Neuronal stem cell (in vitro differentiated cells): Measurements from ENCODE around the gene ARHGEF28.

Experiments
- DNase-seq: peaks from one replicate; pipeline ENCODE4 v3.0.0-alpha.2; 2013; ENCODE audit warnings: low spot score
- H2AFZ ChIP-seq: one replicate; pipeline ENCODE4 v1.6.1; 2013; ENCODE audit warnings: mild to moderate bottlenecking, low read length, inconsistent platforms
- H2AK5ac ChIP-seq: 2 replicates; pipeline ENCODE4 v1.6.1; 2013; ENCODE audit warnings: low read depth, mild to moderate bottlenecking, inconsistent platforms, low read length, moderate library complexity, mixed read lengths
- H2BK120ac ChIP-seq: 2 replicates; pipeline ENCODE4 v1.6.1; 2013; ENCODE audit warnings: low read depth, mild to moderate bottlenecking, inconsistent platforms, low read length, moderate library complexity, mixed read lengths
- H2BK12ac ChIP-seq: one replicate; pipeline ENCODE4 v1.6.1; 2013; ENCODE audit warnings: low read length, inconsistent platforms
- H2BK15ac ChIP-seq: 2 replicates; pipeline ENCODE4 v1.6.1; 2013; ENCODE audit warnings: mild to moderate bottlenecking, low read length, inconsistent platforms, mixed read lengths
- H2BK5ac ChIP-seq: one replicate; pipeline ENCODE4 v1.6.1; 2013; ENCODE audit warnings: inconsistent platforms, mild to moderate bottlenecking, low read length, moderate library complexity
- H3K14ac ChIP-seq: one replicate; pipeline ENCODE4 v1.6.1; 2013; ENCODE audit warnings: low read length, inconsistent platforms
- H3K18ac ChIP-seq: 2 replicates; pipeline ENCODE4 v1.6.1; 2013; ENCODE audit warnings: low read length, inconsistent platforms
- H3K23ac ChIP-seq: 2 replicates; pipeline ENCODE4 v1.6.1; 2013; ENCODE audit warnings: low read depth, mild to moderate bottlenecking, mixed read lengths, low read length, inconsistent platforms; ENCODE audit not compliant: poor library complexity
- H3K27ac ChIP-seq: replicated peaks from 3 replicates; pipeline ENCODE4 v1.5.1; 2013; ENCODE audit warnings: low read length, inconsistent platforms
- H3K27me3 ChIP-seq, 3 experiments: 2 replicates each; pipeline ENCODE4 v1.6.1; 2013; ENCODE audit warnings: low read length in 3 of 3, mild to moderate bottlenecking in 2 of 3, inconsistent platforms in 1 of 3, low read depth in 1 of 3, mixed read lengths in 1 of 3, moderate library complexity in 1 of 3; ENCODE audit not compliant: control insufficient read depth in 3 of 3, insufficient read depth in 3 of 3
- H3K36me3 ChIP-seq, 2 donors: replicated peaks in 1 of 2; 2 replicates each; pipeline ENCODE4 v1.6.1; 2013; ENCODE audit warnings: low read length in 2 of 2; ENCODE audit not compliant: control insufficient read depth in 2 of 2, insufficient read depth in 2 of 2
- H3K4ac ChIP-seq: 2 replicates; pipeline ENCODE4 v1.6.1; 2013; ENCODE audit warnings: inconsistent platforms, mild to moderate bottlenecking, low read length, moderate library complexity
- H3K4me1 ChIP-seq, 2 donors: 1 replicate in 1 of 2; 2 replicates in 1 of 2; pipeline ENCODE4 v1.6.1; 2013; ENCODE audit warnings: low read length in 2 of 2, low read depth in 1 of 2; ENCODE audit not compliant: control insufficient read depth in 2 of 2, insufficient read depth in 1 of 2
- H3K4me2 ChIP-seq: one replicate; pipeline ENCODE4 v1.6.1; 2013; ENCODE audit warnings: mild to moderate bottlenecking, low read length, inconsistent platforms; ENCODE audit not compliant: insufficient read depth, poor library complexity, severe bottlenecking
- H3K4me3 ChIP-seq, 2 donors: 2 replicates each; pipeline ENCODE4 v1.5.1; 2013; ENCODE audit warnings: low read length in 2 of 2, mild to moderate bottlenecking in 2 of 2, inconsistent platforms in 1 of 2, moderate library complexity in 1 of 2
- H3K79me1 ChIP-seq: one replicate; pipeline ENCODE4 v1.6.1; 2013; ENCODE audit warnings: low read depth, mild to moderate bottlenecking, inconsistent platforms, low read length, moderate library complexity
- H3K9ac ChIP-seq: one replicate; pipeline ENCODE4 v1.6.1; 2013; ENCODE audit warnings: mild to moderate bottlenecking, low read depth, low read length, inconsistent platforms; ENCODE audit not compliant: poor library complexity
- H3K9me3 ChIP-seq, 2 donors: replicated peaks in 1 of 2; 2 replicates each; pipeline versions ENCODE3 to v1.6.1; 2013; ENCODE audit warnings: low read length in 2 of 2, mild to moderate bottlenecking in 2 of 2, inconsistent platforms in 1 of 2, low read depth in 1 of 2, mixed read lengths in 1 of 2, moderate library complexity in 1 of 2; ENCODE audit not compliant: control insufficient read depth in 2 of 2, insufficient read depth in 1 of 2
- H4K8ac ChIP-seq: one replicate; pipeline ENCODE4 v1.6.1; 2013; ENCODE audit warnings: low read depth, mild to moderate bottlenecking, inconsistent platforms, low read length, moderate library complexity
- H4K91ac ChIP-seq: one replicate; pipeline ENCODE4 v1.6.1; 2013; ENCODE audit warnings: low read length, low read depth, mild to moderate bottlenecking, inconsistent platforms; ENCODE audit not compliant: poor library complexity
- WGBS, 2 donors: extraction: QIAGEN DNeasy Blood & Tissue Kit; methylation state at CpG; one replicate each; pipeline ENCODE4 v1.1.7; 2013; ENCODE audit warnings: missing lambda C conversion rate in 2 of 2, mixed read lengths in 1 of 2; ENCODE audit not compliant: insufficient read length in 2 of 2, insufficient replicate concordance in 1 of 2; ENCODE audit errors: extremely low coverage in 2 of 2; 5-methylcytosine and 5-hydroxymethylcytosine counted together

ARHGEF28 gene

GRCh38 chr5:73883646-73884045 is 257.6 kb downstream of the ARHGEF28 start:
- H3K14ac ChIP-seq, result no peak overlapping the region
- DNase-seq, result no peak
- H3K18ac ChIP-seq, result no peak overlapping the region
- no peak overlapping the region for H2BK5ac ChIP-seq
- H3K4me3 ChIP-seq, result no peak overlapping the region
- no peak overlapping the region for H3K23ac ChIP-seq
- no peak overlapping the region for H3K27ac ChIP-seq
- no peak overlapping the region for H3K4ac ChIP-seq
- H3K4me2 ChIP-seq, result no peak overlapping the region
- H2AK5ac ChIP-seq, result no peak overlapping the region
- no peaks in the 10 kb centered on the region for H3K79me1 ChIP-seq
- H2BK120ac ChIP-seq, result no peak overlapping the region
- H4K91ac ChIP-seq, result no peak overlapping the region
- no CpG with 5 or more reads among the region's 7 CpGs for WGBS, 2 donors
- no peaks in the 10 kb centered on the region for H3K4me1 ChIP-seq
- no peak overlapping the region for H2AFZ ChIP-seq
- no peak overlapping the region for H2BK12ac ChIP-seq
- H3K36me3 ChIP-seq, result no peaks in the 10 kb centered on the region
- peaks cover 0 to 4% (median 0%) of the 10 kb centered on the region in 3 experiments for H3K27me3 ChIP-seq
- H2BK15ac ChIP-seq, result no peak overlapping the region
- no peak overlapping the region for H4K8ac ChIP-seq
- H3K9ac ChIP-seq, result no peak overlapping the region
- no peaks in the 10 kb centered on the region for H3K9me3 ChIP-seq

GRCh38 chr5:73887688-73888087 is 261.7 kb downstream of the ARHGEF28 start:
- Histone ChIP-seq H3K23ac (no peak overlapping the region), H4K91ac (no peak overlapping the region), H3K14ac (no peak overlapping the region), H3K4me1 (no peaks in the 10 kb centered on the region), H2AK5ac (no peak overlapping the region), H3K9me3 (no peaks in the 10 kb centered on the region), H3K27me3 (peaks cover 0 to 13% (median 0%) of the 10 kb centered on the region in 3 experiments), H3K4ac (no peak overlapping the region), H3K27ac (no peak overlapping the region), H3K36me3 (no peaks in the 10 kb centered on the region), H3K79me1 (no peaks in the 10 kb centered on the region), H2AFZ (no peak overlapping the region), H2BK15ac (no peak overlapping the region), H3K9ac (no peak overlapping the region), H3K18ac (no peak overlapping the region), H2BK5ac (no peak overlapping the region), H3K4me3 (no peak overlapping the region), H2BK12ac (no peak overlapping the region), H3K4me2 (no peak overlapping the region), H4K8ac (no peak overlapping the region), H2BK120ac (no peak overlapping the region)
- WGBS, 2 donors, result no CpG with 5 or more reads among the region's 4 CpGs
- DNase-seq, result no peak

GRCh38 chr5:73890569-73890968 is 264.6 kb downstream of the ARHGEF28 start:
- no CpG with 5 or more reads among the region's 4 CpGs for WGBS, 2 donors
- Histone ChIP-seq H3K4me3 (no peak overlapping the region), H2AFZ (no peak overlapping the region), H3K27ac (no peak overlapping the region), H3K36me3 (no peaks in the 10 kb centered on the region), H4K8ac (no peak overlapping the region), H3K79me1 (no peaks in the 10 kb centered on the region), H3K14ac (no peak overlapping the region), H3K9me3 (no peaks in the 10 kb centered on the region), H2AK5ac (no peak overlapping the region), H3K23ac (no peak overlapping the region), H2BK12ac (no peak overlapping the region), H3K4me1 (no peaks in the 10 kb centered on the region), H3K9ac (no peak overlapping the region), H3K4ac (no peak overlapping the region), H2BK15ac (no peak overlapping the region), H3K18ac (no peak overlapping the region), H2BK5ac (no peak overlapping the region), H3K4me2 (no peak overlapping the region), H3K27me3 (peaks cover 0 to 13% (median 0%) of the 10 kb centered on the region in 3 experiments), H2BK120ac (no peak overlapping the region), H4K91ac (no peak overlapping the region)
- DNase-seq, result no peak

GRCh38 chr5:73892218-73892617 is 266.2 kb downstream of the ARHGEF28 start:
- Histone ChIP-seq H3K4me1 (no peaks in the 10 kb centered on the region), H2BK12ac (no peak overlapping the region), H3K27me3 (peaks cover 0 to 13% (median 0%) of the 10 kb centered on the region in 3 experiments), H3K23ac (no peak overlapping the region), H3K4me2 (no peak overlapping the region), H4K8ac (no peak overlapping the region), H2AK5ac (no peak overlapping the region), H3K14ac (no peak overlapping the region), H2BK15ac (no peak overlapping the region), H2BK120ac (no peak overlapping the region), H3K4me3 (no peak overlapping the region), H4K91ac (no peak overlapping the region), H3K18ac (no peak overlapping the region), H3K9ac (no peak overlapping the region), H2AFZ (no peak overlapping the region), H3K9me3 (no peaks in the 10 kb centered on the region), H3K79me1 (no peaks in the 10 kb centered on the region), H3K36me3 (no peaks in the 10 kb centered on the region), H3K4ac (no peak overlapping the region), H3K27ac (no peak overlapping the region), H2BK5ac (no peak overlapping the region)
- no peak for DNase-seq
- no CpG with 5 or more reads among the region's 6 CpGs for WGBS, 2 donors
